Pons (tissue), 1 donor: ENCODE data around the gene NINL.
"Not testable (repeated sequence)": the region's sequence is repeated elsewhere in the genome, so short reads cannot be mapped to it uniquely, and the experiment has no call there.

Experiments used
- DNase-seq: peaks from one replicate; pipeline ENCODE4 v3.0.0-alpha.2; 2016; ENCODE audit warnings: low spot score

Gene NINL

DNA sequence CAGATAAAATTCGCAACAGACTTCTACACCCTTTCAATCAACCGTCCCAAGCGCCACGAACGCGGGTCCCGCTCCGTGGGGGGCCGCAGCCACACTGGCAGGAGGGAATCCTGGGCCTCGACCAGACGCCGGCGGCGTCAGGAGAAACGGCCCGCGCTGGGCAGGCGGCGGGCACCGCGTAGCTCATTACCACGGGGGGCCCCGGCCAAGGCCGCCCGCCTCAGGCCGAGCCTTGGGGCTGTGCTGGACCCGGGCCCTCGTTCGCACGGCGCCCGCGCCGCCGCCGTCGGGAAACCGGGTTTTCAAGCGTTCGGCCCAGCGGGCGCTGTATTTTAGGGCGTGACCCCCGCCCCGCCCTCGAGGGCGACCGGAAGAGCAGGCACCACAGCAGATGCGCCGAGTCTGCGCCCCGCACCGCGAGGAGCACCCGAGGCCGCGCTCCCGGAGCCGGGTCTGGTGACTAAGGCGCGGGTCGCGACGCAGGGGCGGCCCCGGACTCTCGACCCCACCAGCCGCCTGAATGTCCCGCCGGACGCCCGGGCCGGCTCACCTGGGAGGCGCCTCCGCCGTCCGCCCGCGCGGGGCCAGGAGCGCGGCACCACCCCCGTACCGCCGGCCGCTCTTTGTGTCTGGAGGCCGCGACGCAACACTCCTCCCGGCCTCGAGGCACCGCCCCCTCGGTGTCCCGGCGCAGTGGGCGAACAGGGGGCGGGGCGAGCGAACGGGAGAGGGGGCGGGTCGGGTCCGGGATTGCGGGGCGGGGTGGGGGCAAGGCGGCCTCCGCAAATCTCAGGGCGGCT, at the start of gene NINL:
Gene NINL, minus strand, starts transcription at position 627 of the 800 bp plus-strand sequence. CDS start 58,944 bp downstream, outside the sequence.
- no peak for DNase-seq

DNA sequence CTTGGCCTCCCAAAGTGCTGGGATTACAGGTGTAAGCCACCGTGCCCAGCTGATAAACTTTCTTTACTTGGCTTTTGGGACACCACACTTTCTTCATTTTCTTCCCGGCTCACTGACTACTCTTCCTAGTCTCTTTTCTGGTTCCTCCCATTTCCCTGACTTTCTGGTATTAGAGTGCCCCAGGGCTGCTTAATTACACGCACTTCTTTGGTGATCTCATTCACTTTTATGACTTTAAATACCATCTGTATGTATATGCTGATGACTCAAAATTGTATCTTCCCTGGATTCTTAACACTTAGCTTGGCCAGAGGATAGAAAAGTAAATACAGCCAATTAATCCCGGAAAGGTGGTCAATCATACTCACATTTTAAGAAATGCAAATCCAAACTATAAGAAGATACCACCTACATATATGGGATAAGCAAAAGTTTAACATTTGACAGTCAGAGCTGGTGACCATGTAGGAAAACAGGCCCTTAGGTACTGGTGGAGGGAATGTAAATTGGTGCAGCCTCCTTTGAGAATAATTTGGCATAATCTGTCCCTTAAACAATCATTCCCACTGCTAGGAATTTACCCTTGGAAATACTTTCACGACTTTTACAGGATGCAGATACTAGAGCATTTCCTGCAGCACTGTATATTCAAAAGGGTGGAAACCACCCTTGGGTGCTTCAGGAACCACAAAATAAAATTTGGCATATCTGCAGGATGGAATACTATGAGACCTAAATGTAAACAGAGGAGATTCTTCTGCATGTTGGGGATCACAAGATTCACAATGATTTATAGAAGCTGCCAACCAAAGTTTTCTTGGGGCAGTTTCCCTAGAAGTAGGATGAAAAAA, 47.8 kb upstream of the NINL start:
- no peak for DNase-seq

DNA sequence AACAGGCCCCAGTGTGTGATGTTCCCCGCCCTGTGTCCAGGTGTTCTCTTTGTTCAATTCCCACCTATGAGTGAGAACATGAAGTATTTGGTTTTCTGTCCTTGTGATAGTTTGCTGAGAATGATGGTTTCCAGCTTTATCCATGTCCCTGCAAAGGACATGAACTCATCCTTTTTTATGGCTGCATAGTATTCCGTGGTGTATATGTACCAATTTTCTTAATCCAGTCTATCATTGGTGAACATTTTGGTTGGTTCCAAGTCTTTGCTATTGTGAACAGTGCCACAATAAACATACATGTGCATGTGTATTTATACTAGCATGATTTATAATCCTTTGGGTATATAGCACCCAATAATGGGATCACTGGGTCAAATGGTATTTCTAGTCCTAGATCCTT, 45.3 kb upstream of the NINL start:
- not testable (repeated sequence) for DNase-seq

DNA sequence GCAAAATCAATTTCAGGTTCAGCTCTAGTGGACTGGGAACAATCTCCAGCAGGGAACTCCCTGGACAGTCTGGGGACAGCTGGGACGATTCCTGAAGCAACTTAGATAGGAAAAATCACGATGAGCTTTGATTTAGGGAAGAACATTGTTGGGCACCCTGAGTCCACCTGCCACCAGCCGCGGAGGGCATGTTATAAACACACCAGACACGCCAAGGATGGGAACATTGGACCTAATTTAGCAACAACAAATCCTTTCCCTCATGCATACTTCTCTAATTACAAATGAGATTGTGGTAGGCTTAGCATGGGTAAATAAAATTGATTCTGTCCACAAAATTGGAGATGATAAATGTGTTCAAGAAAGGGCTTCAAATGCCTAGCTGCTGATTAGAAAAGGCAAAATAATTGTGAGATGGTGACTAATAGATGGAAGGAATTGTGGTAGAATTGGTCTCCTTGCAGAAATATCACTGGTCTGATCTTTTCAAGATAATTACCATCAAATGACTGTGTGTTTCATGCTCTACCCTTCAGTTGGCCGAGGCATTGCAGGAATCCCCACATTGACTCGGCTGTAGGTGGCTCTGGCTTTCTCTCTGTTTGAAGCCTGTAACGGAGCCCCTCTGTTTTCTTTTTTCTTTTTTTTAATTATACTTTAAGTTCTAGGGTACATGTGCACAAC, 44.6 kb upstream of the NINL start:
- no peak for DNase-seq

DNA sequence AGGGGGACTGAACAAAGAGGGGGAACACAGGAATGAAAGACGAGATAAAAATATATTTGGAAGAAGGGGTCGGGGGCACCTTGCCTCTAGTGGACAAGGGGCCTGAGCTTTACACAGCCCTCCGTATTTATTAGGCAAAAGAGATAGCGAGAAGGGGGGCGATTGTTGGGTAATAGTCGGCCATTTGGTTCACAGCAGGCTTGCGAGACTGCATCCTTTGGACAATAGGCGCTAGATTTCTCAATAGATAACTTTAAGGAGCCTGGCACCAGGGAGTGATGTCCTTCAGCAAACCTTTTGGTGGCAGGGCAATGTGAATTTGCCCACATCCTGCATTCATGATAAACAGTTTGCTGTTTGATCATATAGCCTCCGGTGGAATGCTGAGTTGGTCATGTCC, 41.4 kb upstream of the NINL start:
- DNase-seq: no peak

- peak; percentile 25 for DNase-seq
Observed at GRCh38 chr20:25624500-25624939, 39.2 kb upstream of the NINL start.

DNA sequence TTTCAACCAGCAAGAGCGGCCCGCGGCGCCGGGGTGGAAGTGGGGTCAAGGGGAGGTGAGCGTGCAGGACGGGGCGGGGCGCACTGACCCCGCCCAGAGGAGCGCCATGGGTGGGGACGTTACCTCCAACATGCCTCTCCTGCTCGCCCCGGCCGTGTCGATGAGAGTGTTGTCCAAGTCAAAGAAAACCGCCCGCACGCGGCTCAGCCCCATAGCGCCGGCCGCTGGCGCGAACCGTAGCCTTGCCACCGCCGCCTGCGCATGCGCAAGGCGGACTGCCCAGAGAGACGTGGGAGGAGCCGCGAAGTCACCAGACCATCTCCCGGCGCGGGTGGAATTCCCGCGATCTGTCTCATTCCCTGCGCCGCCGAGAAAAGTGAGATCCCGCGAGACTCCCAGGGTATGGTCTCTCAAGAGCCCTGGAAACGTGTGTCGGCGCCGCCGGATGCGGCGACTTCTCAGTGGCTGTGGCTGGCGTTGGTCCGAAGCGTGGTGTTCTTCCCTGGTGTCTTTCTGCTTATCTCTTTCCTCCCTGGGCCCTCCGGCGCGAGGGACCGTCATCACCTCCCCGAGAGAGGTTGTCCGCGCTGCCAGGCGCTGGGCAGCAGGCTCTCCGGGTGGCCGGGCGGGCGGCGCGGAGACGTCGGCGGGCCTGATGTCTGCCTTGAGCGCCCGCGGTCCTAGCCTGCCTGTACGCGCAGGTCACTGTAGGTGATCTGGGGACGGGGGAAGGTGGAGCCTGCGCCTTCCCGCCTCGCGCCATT, 38.6 kb upstream of the NINL start, which contains the start of gene NANP:
Gene NANP, minus strand, starts transcription at position 279 of the 764 bp plus-strand sequence. Its CDS starts 66 bp downstream, at position 213.
- DNase-seq: peak; percentile 95

- DNase-seq: peak; percentile 17
Observed at GRCh38 chr20:25623225-25623735, 37.9 kb upstream of the NINL start.

GRCh38 chr20:25622450-25623224, 37.3 kb upstream of the NINL start:
- DNase-seq: peak; percentile 2

- no peak for DNase-seq
Observed at GRCh38 chr20:25622049-25622448, 36.7 kb upstream of the NINL start.

GRCh38 chr20:25619514-25619913, 34.2 kb upstream of the NINL start:
- DNase-seq: no peak

- DNase-seq: no peak
Observed at GRCh38 chr20:25608774-25609173, 23.4 kb upstream of the NINL start.

DNA sequence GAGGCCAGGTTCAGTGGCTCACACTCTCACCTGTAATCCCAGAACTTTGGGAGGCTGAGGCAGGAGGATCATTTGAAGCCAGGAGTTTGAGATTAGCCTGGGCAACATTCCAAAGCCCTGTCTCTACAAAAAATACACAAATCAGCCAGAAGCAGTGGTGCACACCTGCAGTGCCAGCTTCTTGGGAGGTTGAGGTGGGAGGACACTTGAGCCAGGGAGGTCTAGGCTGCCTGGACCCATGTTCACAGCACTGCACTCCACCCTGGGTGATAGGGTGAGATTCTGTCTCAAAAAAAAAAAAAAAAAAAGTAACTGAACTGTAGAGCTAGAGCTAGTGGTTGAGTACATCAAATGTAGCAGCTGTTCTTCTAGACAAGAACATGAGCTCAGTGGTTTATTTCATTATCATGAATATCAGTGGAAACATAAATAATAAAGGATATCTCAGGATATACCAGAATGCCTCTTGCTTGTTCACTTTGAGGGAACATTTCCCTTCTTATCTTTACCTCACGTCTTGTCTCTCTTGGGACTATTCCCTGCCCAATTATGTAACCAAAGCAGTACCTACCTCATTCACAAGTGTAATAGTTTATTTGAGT, 20.9 kb upstream of the NINL start:
- no peak for DNase-seq

DNA sequence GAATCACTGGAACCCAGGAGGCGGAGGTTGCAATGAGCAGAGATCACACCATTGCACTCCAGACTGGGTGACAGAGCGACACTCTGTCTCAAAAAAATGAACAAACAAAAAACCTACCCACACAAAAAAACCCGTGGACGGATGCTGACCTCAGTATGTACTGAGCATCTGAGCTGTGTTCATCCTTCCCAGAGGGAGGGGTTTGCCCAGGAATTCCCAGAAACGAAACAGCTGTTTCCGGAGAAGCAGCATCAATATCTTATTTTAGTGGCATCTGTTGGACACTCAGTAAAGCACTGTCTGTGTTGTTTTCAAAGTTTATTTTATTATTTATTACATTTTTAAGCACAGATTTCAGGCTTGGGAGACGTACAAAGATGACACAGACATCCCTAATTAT, 19.8 kb upstream of the NINL start:
- no peak for DNase-seq

- DNase-seq: no peak
Observed at GRCh38 chr20:25604611-25605010, 19.3 kb upstream of the NINL start.

DNA sequence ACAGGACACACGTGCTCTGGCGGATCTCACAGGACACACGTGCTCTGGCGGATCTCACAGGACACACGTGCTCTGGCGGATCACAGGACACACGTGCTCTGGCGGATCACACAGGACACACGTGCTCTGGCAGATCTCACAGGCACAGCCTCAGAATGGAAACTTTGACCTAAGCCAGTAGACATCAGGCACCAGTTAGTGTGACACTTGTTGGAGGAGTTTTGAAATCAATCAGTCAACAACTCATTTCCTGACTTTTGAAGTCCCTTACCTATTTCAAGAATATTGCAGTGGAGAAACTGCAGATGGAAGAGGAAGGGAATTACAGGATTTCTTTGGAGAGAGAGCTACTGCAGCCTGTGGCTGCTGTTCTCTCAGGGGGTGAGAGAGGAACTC, 17.6 kb upstream of the NINL start:
- not testable (repeated sequence) for DNase-seq

- not testable (repeated sequence) for DNase-seq
Observed at GRCh38 chr20:25602191-25602913, 17.0 kb upstream of the NINL start.

GRCh38 chr20:25601659-25602058, 16.3 kb upstream of the NINL start:
- DNase-seq: no peak

- no peak for DNase-seq
Observed at GRCh38 chr20:25600632-25601031, 15.3 kb upstream of the NINL start.
